Measurements from ENCODE around the gene NPR1. TPM values are rescaled to one million over a fixed set of nuclear protein-coding genes. Genes with fewer than 3 reads are reported as not detected.

Gene NPR1
- total RNA-seq, 4 donors from 2014 or later, result 24.9 to 67.1 (median 49.8) TPM

- no peak for TF ChIP-seq POLR2AphosphoS5 (IDR thresholded peaks at IDR 0.05)
- TF ChIP-seq CTCF (IDR thresholded peaks at IDR 0.05), result no peak
- no peak for TF ChIP-seq POLR2A (IDR thresholded peaks at IDR 0.05; ENCODE audit: low read depth)
- TF ChIP-seq EP300 (IDR thresholded peaks at IDR 0.05), result no peak
- 82% methylated on average over 10 of the region's 10 CpGs for WGBS
- no peak for DNase-seq (ENCODE audit: extremely low spot score)
- Histone ChIP-seq H3K36me3 (peaks cover under 1 to 9% (median 3%) of the 10 kb centered on the region in 4 donors), H3K27ac (replicated peaks in 1 of 4) (peak overlapping the region in 2 of 4 donors; percentile 4 to 5), H3K4me3 (no peak overlapping the region), H3K4me1 (peaks cover 46 to 64% (median 60%) of the 10 kb centered on the region in 4 donors), H3K27me3 (peaks cover 0 to 4% (median 0%) of the 10 kb centered on the region in 4 donors), H3K9me3 (no peaks in the 10 kb centered on the region)
- intact Hi-C loops (cut with DNase I), result no loop called here
These were observed 47.2 kb upstream of the NPR1 start for GRCh38 chr1:153631047-153632022.

- 58% methylated on average over 14 of the region's 18 CpGs for WGBS
- DNase-seq (ENCODE audit: extremely low spot score), result no peak
- H3K9me3 ChIP-seq, result no peaks in the 10 kb centered on the region
- peak overlapping the region; percentile 98 to 100 (median 98) for H3K27ac ChIP-seq (replicated peaks in 1 of 4)
- H3K4me3 ChIP-seq, result peak overlapping the region; percentile 74 to 97 (median 87)
- H3K27me3 ChIP-seq, result peaks cover 0 to 4% (median 0%) of the 10 kb centered on the region in 4 donors
- peaks cover 46 to 64% (median 60%) of the 10 kb centered on the region in 4 donors for H3K4me1 ChIP-seq
- no peak for TF ChIP-seq POLR2AphosphoS5 (IDR thresholded peaks at IDR 0.05)
- TF ChIP-seq CTCF (IDR thresholded peaks at IDR 0.05), result no peak
- no peak for TF ChIP-seq POLR2A (IDR thresholded peaks at IDR 0.05; ENCODE audit: low read depth)
- TF ChIP-seq EP300 (IDR thresholded peaks at IDR 0.05), result no peak
- H3K36me3 ChIP-seq, result peaks cover 18 to 28% (median 22%) of the 10 kb centered on the region in 4 donors
- intact Hi-C loops (cut with DNase I), result no loop called here
These were observed 45.2 kb upstream of the NPR1 start for GRCh38 chr1:153633161-153633753.

GRCh38 chr1:153633754-153634665, 44.5 kb upstream of the NPR1 start, which contains the start of gene CHTOP:
TSS of gene CHTOP (plus strand) at chr1:153634066. CDS start at chr1:153636589, 2,523 bp downstream.
- Histone ChIP-seq H3K27ac (replicated peaks in 1 of 4) (peak within 1 kb of the TSS; percentile 98 to 100 (median 98)), H3K4me1 (peaks cover 49 to 63% (median 59%) of the 10 kb centered on the region in 4 donors), H3K27me3 (peaks cover 0 to 4% (median 0%) of the 10 kb centered on the region in 4 donors), H3K9me3 (no peaks in the 10 kb centered on the region), H3K36me3 (peaks cover 25 to 35% (median 29%) of the 10 kb centered on the region in 4 donors), H3K4me3 (peak within 1 kb of the TSS; percentile 74 to 97 (median 87))
- TF ChIP-seq POLR2A (IDR thresholded peaks at IDR 0.05; ENCODE audit: low read depth), result peak; percentile 31
- no peak for TF ChIP-seq EP300 (IDR thresholded peaks at IDR 0.05)
- peak; percentile 95 to 98 for TF ChIP-seq POLR2AphosphoS5 (IDR thresholded peaks at IDR 0.05)
- TF ChIP-seq CTCF (IDR thresholded peaks at IDR 0.05), result peak in 1 of 3 experiments; percentile 14
- intact Hi-C loops (cut with DNase I), result no loop called here
- DNase-seq (ENCODE audit: extremely low spot score), result peak; percentile 99
- WGBS, result 1% methylated on average over 25 of the region's 65 CpGs

- WGBS, result 83% methylated on average over 7 of the region's 7 CpGs
- DNase-seq (ENCODE audit: extremely low spot score), result no peak
- peaks cover 52 to 62% (median 57%) of the 10 kb centered on the region in 4 donors for H3K4me1 ChIP-seq
- H3K36me3 ChIP-seq, result peaks cover 43 to 54% (median 48%) of the 10 kb centered on the region in 4 donors
- TF ChIP-seq EP300 (IDR thresholded peaks at IDR 0.05) (no peak), POLR2A (IDR thresholded peaks at IDR 0.05; ENCODE audit: low read depth) (no peak), POLR2AphosphoS5 (IDR thresholded peaks at IDR 0.05) (no peak), CTCF (IDR thresholded peaks at IDR 0.05) (no peak)
- H3K4me3 ChIP-seq, result peak overlapping the region; percentile 74 to 97 (median 87)
- no peaks in the 10 kb centered on the region for H3K9me3 ChIP-seq
- H3K27ac ChIP-seq (replicated peaks in 1 of 4), result peak overlapping the region in 3 of 4 donors; percentile 98 to 100 (median 98)
- intact Hi-C loops (cut with DNase I), result no loop called here
- H3K27me3 ChIP-seq, result peaks cover 0 to 4% (median 0%) of the 10 kb centered on the region in 4 donors
These were observed 42.6 kb upstream of the NPR1 start for GRCh38 chr1:153635872-153636271.
